OCI-LY7 (cell line): ENCODE measurements around the gene TRH. TPM values are rescaled to one million over a fixed set of nuclear protein-coding genes. Genes with fewer than 3 reads are reported as not detected.
"Not testable (repeated sequence)": the region's sequence is repeated elsewhere in the genome, so short reads cannot be mapped to it uniquely, and the experiment has no call there.

Source experiments
- BruUV-seq: library from RNA; stranded (reverse); fragments of 400-500 nt; replicated peaks from 2 replicates; lab custom pipeline; 2021; lab: Mats Ljungman, UMichigan
- CTCF ChIA-PET: fragments of 300-600 bp; sonication (Branson Sonifier 250); formaldehyde crosslinking; loops from one replicate; lab custom pipeline; 2022; ENCODE audit warnings: antibody characterized with exemption; ENCODE audit not compliant: unreplicated experiment; lab: Charles Lee
- POLR2A ChIA-PET: fragments of 300-600 bp; sonication (Branson Sonifier 250); formaldehyde crosslinking; loops from one replicate; lab custom pipeline; 2022; ENCODE audit warnings: antibody characterized with exemption; lab: Charles Lee
- DNase-seq: peaks from one replicate; pipeline ENCODE4 v3.0.0-alpha.2; 2015; ENCODE audit warnings: low spot score
- H2AFZ ChIP-seq: fragments of 200-600 bp; sonication (generic), shearing (Covaris generic); 2 replicates; pipeline ENCODE4 v1.6.1; 2014; ENCODE audit warnings: mild to moderate bottlenecking, antibody characterized with exemption, low read length, moderate library complexity
- H3K27ac ChIP-seq: fragments of 200-600 bp; sonication (generic); 2 replicates; pipeline ENCODE4 v1.5.1; 2014; ENCODE audit warnings: mixed run types, low read depth, mild to moderate bottlenecking, moderate library complexity, low read length, inconsistent platforms; ENCODE audit not compliant: poor library complexity, severe bottlenecking
- H3K36me3 ChIP-seq: fragments of 200-600 bp; sonication (generic); 2 replicates; pipeline ENCODE4 v1.6.1; 2014; ENCODE audit warnings: mild to moderate bottlenecking, antibody characterized with exemption, low read length, moderate library complexity, mixed read lengths; ENCODE audit not compliant: insufficient read depth
- H3K4me1 ChIP-seq: fragments of 200-600 bp; sonication (generic); 2 replicates; pipeline ENCODE4 v1.5.1; 2014; ENCODE audit warnings: mild to moderate bottlenecking, low read length; ENCODE audit not compliant: insufficient read depth, poor library complexity, severe bottlenecking
- H3K4me2 ChIP-seq: fragments of 200-600 bp; sonication (generic); 2 replicates; pipeline ENCODE4 v1.6.1; 2014; ENCODE audit warnings: mild to moderate bottlenecking, low read length
- H3K4me3 ChIP-seq: fragments of 200-600 bp; sonication (generic); 2 replicates; pipeline ENCODE4 v1.5.1; 2014; ENCODE audit warnings: mild to moderate bottlenecking, low read depth, low read length; ENCODE audit not compliant: poor library complexity, severe bottlenecking
- H3K79me2 ChIP-seq: fragments of 200-600 bp; sonication (generic); 2 replicates; pipeline ENCODE4 v1.6.1; 2016; ENCODE audit warnings: low read depth, mild to moderate bottlenecking, low read length, moderate library complexity, mixed read lengths; ENCODE audit not compliant: insufficient read depth
- H3K9me2 ChIP-seq: fragments of 200-600 bp; sonication (generic); 2 replicates; pipeline ENCODE4 v1.6.1; 2016; ENCODE audit warnings: mild to moderate bottlenecking, low read length, mixed read lengths; ENCODE audit not compliant: insufficient read depth
- H3K9me3 ChIP-seq: fragments of 200-600 bp; sonication (generic); 2 replicates; pipeline ENCODE4 v1.6.1; 2014; ENCODE audit warnings: mild to moderate bottlenecking, mixed run types, low read length, mixed read lengths
- H4K20me1 ChIP-seq: fragments of 200-600 bp; sonication (generic); 2 replicates; pipeline ENCODE4 v1.6.1; 2014; ENCODE audit warnings: mild to moderate bottlenecking, antibody characterized with exemption, low read length, moderate library complexity, mixed read lengths; ENCODE audit not compliant: insufficient read depth
- CTCF ChIP-seq: fragments of 200-600 bp; sonication (generic); conservative IDR thresholded peaks from 2 replicates; pipeline ENCODE4 v1.5.1; 2014; ENCODE audit warnings: mild to moderate bottlenecking, antibody characterized with exemption, low read length, moderate library complexity, mixed read lengths
- EZH2phosphoT487 ChIP-seq: fragments of 200-600 bp; sonication (generic); IDR thresholded peaks from 2 replicates; pipeline ENCODE4 v1.6.1; 2018; ENCODE audit warnings: low read depth, borderline replicate concordance, mild to moderate bottlenecking, mixed run types, antibody characterized with exemption, low read length, moderate library complexity, mixed read lengths
- intact Hi-C: fragments of 100-400 bp; cut with micrococcal nuclease; formaldehyde crosslinking; loops from one replicate; pipeline ENCODE4 v1.10.0; 2022; ENCODE audit not compliant: unreplicated experiment
- total RNA-seq, 2 experiments: library from RNA; depleted of rRNA in 1 of 2; stranded (reverse); fragments of >200 nt in 1 of 2; shearing (Covaris generic) in 1 of 2; gene quantifications; 2 replicates each; pipeline ENCODE4 v1.2.3, GENCODE V29; 2014 to 2022

TRH gene
- total RNA-seq, 2 experiments from 2014 or later = not detected

DNA sequence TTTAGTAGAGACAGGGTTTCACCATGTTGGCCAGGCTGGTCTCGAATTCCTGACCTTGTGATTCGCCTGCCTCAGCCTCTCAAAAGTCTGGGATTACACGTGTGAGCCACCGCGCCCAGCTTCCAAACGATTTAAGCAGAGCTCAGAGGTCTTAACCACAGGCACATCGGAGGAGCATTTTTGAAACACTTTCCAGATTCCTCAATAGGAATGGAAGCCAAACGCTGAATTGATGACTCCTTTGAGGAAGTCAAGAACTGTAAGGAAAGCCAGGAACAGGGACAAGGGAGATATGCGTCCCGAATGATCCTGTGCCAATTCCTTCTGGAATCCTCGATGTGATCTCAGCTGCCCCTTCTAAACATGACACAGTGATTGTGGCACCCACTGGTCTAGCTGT is 40.0 kb downstream of the TRH start:
- Histone ChIP-seq H3K36me3 (no peaks in the 10 kb centered on the region), H3K4me2 (no peak overlapping the region), H3K9me2 (no peaks in the 10 kb centered on the region), H3K4me1 (no peaks in the 10 kb centered on the region), H3K9me3 (no peaks in the 10 kb centered on the region), H3K79me2 (no peaks in the 10 kb centered on the region), H2AFZ (no peak overlapping the region), H3K4me3 (no peak overlapping the region), H3K27ac (no peak overlapping the region), H4K20me1 (no peaks in the 10 kb centered on the region)
- DNase-seq = no peak
- POLR2A ChIA-PET = no interaction called here
- intact Hi-C loops = no loop called here
- no peak for TF ChIP-seq CTCF
- TF ChIP-seq EZH2phosphoT487 = no peak
- CTCF ChIA-PET = no interaction called here
- BruUV-seq = no TSS peak

GRCh38 chr3:130017661-130018060 is 43.1 kb downstream of the TRH start:
- H3K4me1 ChIP-seq, H4K20me1 ChIP-seq, H3K9me3 ChIP-seq, H3K4me3 ChIP-seq, CTCF ChIA-PET, DNase-seq, BruUV-seq, H2AFZ ChIP-seq, H3K79me2 ChIP-seq, intact Hi-C loops, H3K27ac ChIP-seq, POLR2A ChIA-PET, H3K36me3 ChIP-seq, H3K9me2 ChIP-seq, H3K4me2 ChIP-seq: not testable (repeated sequence)

- H3K36me3 ChIP-seq, CTCF ChIA-PET, H3K9me3 ChIP-seq, POLR2A ChIA-PET, H3K9me2 ChIP-seq, BruUV-seq, H3K4me3 ChIP-seq, H3K27ac ChIP-seq, H3K79me2 ChIP-seq, H2AFZ ChIP-seq, H3K4me1 ChIP-seq, intact Hi-C loops, H4K20me1 ChIP-seq, H3K4me2 ChIP-seq: not testable (repeated sequence)
- peak; percentile 34 for DNase-seq
- TF ChIP-seq CTCF = peak; percentile 62
Measured at GRCh38 chr3:130026146-130026829, 51.8 kb downstream of the TRH start.

DNA sequence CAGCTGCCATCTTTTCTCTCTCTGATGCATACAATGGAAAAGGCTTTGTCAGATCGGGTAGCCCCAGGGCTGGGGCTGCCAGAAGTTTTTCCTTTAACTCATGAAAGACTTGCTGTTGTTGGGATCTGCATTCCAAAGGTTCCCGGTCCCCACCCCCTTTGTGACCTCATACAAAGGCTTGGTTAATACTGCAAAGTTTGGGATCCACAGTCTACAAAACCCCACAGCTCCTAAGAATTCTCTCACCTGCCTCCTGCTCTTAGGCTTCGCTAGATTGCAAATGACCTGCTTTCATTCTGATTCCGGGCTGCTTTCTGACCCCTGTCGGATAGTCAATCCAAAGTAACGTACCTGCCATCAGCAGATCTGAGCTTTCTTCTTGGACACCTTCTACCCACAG is 52.9 kb downstream of the TRH start:
- H3K4me3 ChIP-seq, H4K20me1 ChIP-seq, DNase-seq, H3K4me1 ChIP-seq, H3K9me3 ChIP-seq, H3K9me2 ChIP-seq, H3K36me3 ChIP-seq, H3K27ac ChIP-seq, CTCF ChIA-PET, H2AFZ ChIP-seq, POLR2A ChIA-PET, BruUV-seq, H3K4me2 ChIP-seq, intact Hi-C loops, H3K79me2 ChIP-seq: not testable (repeated sequence)
